ENCODE measurements around the gene SPOPL. TPM values are rescaled to one million over a fixed set of nuclear protein-coding genes. Genes with fewer than 3 reads are reported as not detected.

SPOPL gene
- total RNA-seq, 4 donors from 2014 or later = 25.4 to 1,178 (median 36.7) TPM

GRCh38 chr2:138564586-138565229 lies 63.1 kb downstream of the SPOPL start:
- intact Hi-C loops (cut with DNase I; ENCODE audit: low total_unique reads) = no loop called here
- Histone ChIP-seq H3K27ac (no peak overlapping the region), H3K36me3 (peaks cover 0 to 36% (median 9%) of the 10 kb centered on the region in 4 donors), H3K27me3 (no peaks in the 10 kb centered on the region), H3K4me1 (no peaks in the 10 kb centered on the region), H3K9me3 (no peaks in the 10 kb centered on the region), H3K4me3 (no peak overlapping the region)
- in situ Hi-C loops (cut with MboI; ENCODE audit: low pct_ligation_motif_present in 1 of 4, low pct_unique_long_range_greater_than_20kb in 1 of 4, low sequenced_read_pairs in 3 of 4) = no loop called here
- 87 to 92% methylated on average over 5 of the region's 5 CpGs for WGBS, 2 donors (ENCODE audit: low coverage in 1 of 2)
- TF ChIP-seq EP300 (IDR thresholded peaks at IDR 0.05; ENCODE audit: low read depth) (no peak), POLR2AphosphoS5 (IDR thresholded peaks at IDR 0.05) (no peak), POLR2A (IDR thresholded peaks at IDR 0.05) (no peak), CTCF (IDR thresholded peaks at IDR 0.05) (no peak)
- no peak for DNase-seq

GRCh38 chr2:138565230-138565598 lies 63.6 kb downstream of the SPOPL start:
- in situ Hi-C loops (cut with MboI; ENCODE audit: low pct_ligation_motif_present in 1 of 4, low pct_unique_long_range_greater_than_20kb in 1 of 4, low sequenced_read_pairs in 3 of 4) = no loop called here
- no peak for DNase-seq
- no peak overlapping the region for H3K27ac ChIP-seq
- H3K4me1 ChIP-seq = no peaks in the 10 kb centered on the region
- H3K36me3 ChIP-seq = peaks cover 0 to 41% (median 10%) of the 10 kb centered on the region in 4 donors
- no peaks in the 10 kb centered on the region for H3K27me3 ChIP-seq
- TF ChIP-seq CTCF (IDR thresholded peaks at IDR 0.05) (no peak), POLR2A (IDR thresholded peaks at IDR 0.05) (no peak), EP300 (IDR thresholded peaks at IDR 0.05; ENCODE audit: low read depth) (no peak), POLR2AphosphoS5 (IDR thresholded peaks at IDR 0.05) (no peak)
- intact Hi-C loops (cut with DNase I; ENCODE audit: low total_unique reads) = no loop called here
- H3K9me3 ChIP-seq = no peaks in the 10 kb centered on the region
- H3K4me3 ChIP-seq = no peak overlapping the region

GRCh38 chr2:138572318-138572717 lies 70.7 kb downstream of the SPOPL start:
- Histone ChIP-seq H3K36me3 (peaks cover 0 to 27% (median 6%) of the 10 kb centered on the region in 4 donors), H3K4me1 (no peaks in the 10 kb centered on the region), H3K27me3 (no peaks in the 10 kb centered on the region), H3K27ac (no peak overlapping the region), H3K4me3 (no peak overlapping the region), H3K9me3 (no peaks in the 10 kb centered on the region)
- no peak for TF ChIP-seq CTCF (IDR thresholded peaks at IDR 0.05)
- TF ChIP-seq POLR2A (IDR thresholded peaks at IDR 0.05) = no peak
- TF ChIP-seq POLR2AphosphoS5 (IDR thresholded peaks at IDR 0.05) = no peak
- in situ Hi-C loops (cut with MboI; ENCODE audit: low pct_ligation_motif_present in 1 of 4, low pct_unique_long_range_greater_than_20kb in 1 of 4, low sequenced_read_pairs in 3 of 4) = no loop called here
- no peak for DNase-seq
- WGBS, 2 donors (ENCODE audit: low coverage in 1 of 2) = 94 to 100% methylated on average over 2 of the region's 2 CpGs
- intact Hi-C loops (cut with DNase I; ENCODE audit: low total_unique reads) = no loop called here

GRCh38 chr2:138577066-138577465 lies 75.5 kb downstream of the SPOPL start:
- intact Hi-C loops (cut with DNase I; ENCODE audit: low total_unique reads) = no loop called here
- H3K36me3 ChIP-seq = peaks cover 0 to 20% (median 3%) of the 10 kb centered on the region in 4 donors
- 93% methylated on average over 2 of the region's 2 CpGs; no CpG with 5 or more reads in 1 of the 2 donors for WGBS, 2 donors (ENCODE audit: low coverage in 1 of 2)
- no peak for DNase-seq
- H3K27me3 ChIP-seq = no peaks in the 10 kb centered on the region
- H3K9me3 ChIP-seq = peaks cover 4 to 10% of the 10 kb centered on the region in 2 donors
- in situ Hi-C loops (cut with MboI; ENCODE audit: low pct_ligation_motif_present in 1 of 4, low pct_unique_long_range_greater_than_20kb in 1 of 4, low sequenced_read_pairs in 3 of 4) = no loop called here
- TF ChIP-seq EP300 (IDR thresholded peaks at IDR 0.05; ENCODE audit: low read depth) (no peak), CTCF (IDR thresholded peaks at IDR 0.05) (no peak), POLR2A (IDR thresholded peaks at IDR 0.05) (no peak)
- no peak overlapping the region for H3K4me3 ChIP-seq
- no peak overlapping the region for H3K27ac ChIP-seq
- H3K4me1 ChIP-seq = no peaks in the 10 kb centered on the region

All from transverse colon (tissue), 4 donors.